Lung (tissue), 12 donors: ENCODE measurements around the gene ZNF469. TPM values are rescaled to one million over a fixed set of nuclear protein-coding genes. Genes with fewer than 3 reads are reported as not detected.

Source experiments
- ATAC-seq: fragments of 200-7000 bp; cut with Tn5 transposase; one replicate; pipeline ENCODE4 v1.9.1; 2020; ENCODE audit warnings: moderate number of reproducible peaks; ENCODE audit not compliant: insufficient read depth, low FRiP score
- DNase-seq, 3 donors: peaks; one replicate each; pipeline ENCODE4 v3.0.0-alpha.2; 2013 to 2017
- H3K27ac ChIP-seq, 2 donors: one replicate each; pipeline ENCODE4 v1.5.1; 2013; ENCODE audit warnings: mild to moderate bottlenecking in 2 of 2, moderate library complexity in 2 of 2, control low read depth in 1 of 2, inconsistent platforms in 1 of 2, low read depth in 1 of 2, low read length in 1 of 2
- H3K27me3 ChIP-seq, 3 donors: one replicate each; pipeline ENCODE4 v1.5.1; 2013; ENCODE audit warnings: low read length in 2 of 3; ENCODE audit not compliant: control insufficient read depth in 3 of 3, insufficient read depth in 3 of 3
- H3K36me3 ChIP-seq, 4 donors: one replicate each; pipeline ENCODE4 v1.5.1; 2013; ENCODE audit warnings: low read length in 4 of 4, mild to moderate bottlenecking in 1 of 4, moderate library complexity in 1 of 4; ENCODE audit not compliant: control insufficient read depth in 4 of 4, insufficient read depth in 4 of 4
- H3K4me1 ChIP-seq, 5 donors: one replicate each; pipeline ENCODE4 v1.5.1; 2013; ENCODE audit warnings: low read length in 5 of 5, mild to moderate bottlenecking in 2 of 5, moderate library complexity in 1 of 5; ENCODE audit not compliant: control insufficient read depth in 5 of 5, insufficient read depth in 5 of 5
- H3K4me3 ChIP-seq: one replicate; pipeline ENCODE4 v1.5.1; 2013; ENCODE audit warnings: mild to moderate bottlenecking, control low read depth, moderate library complexity
- H3K9ac ChIP-seq, 2 donors: one replicate each; pipeline ENCODE4 v1.5.1; 2013; ENCODE audit warnings: low read length in 2 of 2, control low read depth in 1 of 2; ENCODE audit not compliant: insufficient read depth in 1 of 2
- H3K9me3 ChIP-seq, 4 donors: one replicate each; pipeline ENCODE4 v1.5.1; 2013; ENCODE audit warnings: low read length in 3 of 4, mild to moderate bottlenecking in 1 of 4, moderate library complexity in 1 of 4; ENCODE audit not compliant: control insufficient read depth in 4 of 4, insufficient read depth in 3 of 4
- WGBS, 2 donors: extraction: QIAGEN DNeasy Blood & Tissue Kit; methylation state at CpG; one replicate each; pipeline ENCODE4 v1.1.7; 2013; 5-methylcytosine and 5-hydroxymethylcytosine counted together
- polyA plus RNA-seq, 2 donors: library from polyadenylated mRNA; stranded (reverse); fragments of 200-250 nt; gene quantifications; one replicate each; pipeline ENCODE4 v1.2.1, GENCODE V29; 2013
- total RNA-seq, 2 donors: library from RNA; depleted of rRNA in 1 of 2; stranded (reverse); fragments of >200 nt in 1 of 2; gene quantifications; one replicate each; pipeline ENCODE4 v1.2.1, GENCODE V29; 2014 to 2021
- TF ChIP-seq, protein P1 (sequence below): IDR thresholded peaks from 2 replicates; pipeline ENCODE4 v1.5.1; 2012; ENCODE audit warnings: mild to moderate bottlenecking; ENCODE audit errors: control extremely low read depth, extremely low read depth
- donor health status: control.
- donor health status: control.
- donor health status: Bipolar disorder and iron deficiency.
- donor health status: healthy.
- donor health status: DM: yes; HTN: yes; CAD: no.

Gene ZNF469
- total and polyA plus RNA-seq, 4 donors, result 0.67 to 3.0 (median 1.5) TPM

DNA sequence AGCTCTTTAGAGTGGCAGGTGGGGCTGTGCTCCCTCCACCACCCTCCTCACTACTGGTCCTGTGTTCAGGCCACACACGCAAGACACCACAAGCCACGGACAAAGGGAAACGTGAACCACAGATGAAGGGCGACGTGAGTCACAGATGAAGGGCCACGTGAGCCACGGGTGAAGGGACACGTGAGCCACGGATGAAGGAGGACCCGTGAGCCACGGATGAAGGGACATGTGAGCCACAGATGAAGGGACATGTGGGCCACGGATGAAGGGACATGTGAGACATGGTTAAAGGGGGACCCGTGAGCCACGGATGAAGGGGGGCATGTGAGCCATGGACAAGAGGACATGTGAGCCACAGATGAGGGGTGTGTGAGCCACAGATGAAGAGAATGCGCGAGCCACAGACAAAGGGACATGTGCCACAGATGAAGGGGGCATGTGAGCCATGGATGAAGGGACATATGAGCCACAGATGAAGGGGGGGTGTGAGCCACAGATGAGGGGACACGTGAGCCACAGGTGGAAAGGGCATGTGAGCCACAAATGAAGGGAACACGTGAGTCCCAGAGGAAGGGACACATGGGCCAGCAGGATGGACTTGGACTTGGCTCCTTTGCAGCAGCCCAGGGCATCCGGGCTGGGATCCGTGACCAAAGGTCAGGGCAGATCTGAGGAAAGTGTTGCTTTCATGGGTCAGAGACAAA, 15.6 kb downstream of the ZNF469 start:
- no peak overlapping the region for H3K4me3 ChIP-seq
- 79 to 96% methylated on average over 20 of the region's 20 CpGs for WGBS, 2 donors
- H3K27me3 ChIP-seq, result no peaks in the 10 kb centered on the region
- H3K27ac ChIP-seq, result no peak overlapping the region
- no peaks in the 10 kb centered on the region for H3K4me1 ChIP-seq
- no peak for DNase-seq
- ATAC-seq, result no peak
- TF ChIP-seq, protein P1, sequence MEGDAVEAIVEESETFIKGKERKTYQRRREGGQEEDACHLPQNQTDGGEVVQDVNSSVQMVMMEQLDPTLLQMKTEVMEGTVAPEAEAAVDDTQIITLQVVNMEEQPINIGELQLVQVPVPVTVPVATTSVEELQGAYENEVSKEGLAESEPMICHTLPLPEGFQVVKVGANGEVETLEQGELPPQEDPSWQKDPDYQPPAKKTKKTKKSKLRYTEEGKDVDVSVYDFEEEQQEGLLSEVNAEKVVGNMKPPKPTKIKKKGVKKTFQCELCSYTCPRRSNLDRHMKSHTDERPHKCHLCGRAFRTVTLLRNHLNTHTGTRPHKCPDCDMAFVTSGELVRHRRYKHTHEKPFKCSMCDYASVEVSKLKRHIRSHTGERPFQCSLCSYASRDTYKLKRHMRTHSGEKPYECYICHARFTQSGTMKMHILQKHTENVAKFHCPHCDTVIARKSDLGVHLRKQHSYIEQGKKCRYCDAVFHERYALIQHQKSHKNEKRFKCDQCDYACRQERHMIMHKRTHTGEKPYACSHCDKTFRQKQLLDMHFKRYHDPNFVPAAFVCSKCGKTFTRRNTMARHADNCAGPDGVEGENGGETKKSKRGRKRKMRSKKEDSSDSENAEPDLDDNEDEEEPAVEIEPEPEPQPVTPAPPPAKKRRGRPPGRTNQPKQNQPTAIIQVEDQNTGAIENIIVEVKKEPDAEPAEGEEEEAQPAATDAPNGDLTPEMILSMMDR, result no peak
- H3K9me3 ChIP-seq, result peaks cover 0 to 2% (median 0%) of the 10 kb centered on the region in 4 donors
- no peak overlapping the region for H3K9ac ChIP-seq
- H3K36me3 ChIP-seq, result no peaks in the 10 kb centered on the region

DNA sequence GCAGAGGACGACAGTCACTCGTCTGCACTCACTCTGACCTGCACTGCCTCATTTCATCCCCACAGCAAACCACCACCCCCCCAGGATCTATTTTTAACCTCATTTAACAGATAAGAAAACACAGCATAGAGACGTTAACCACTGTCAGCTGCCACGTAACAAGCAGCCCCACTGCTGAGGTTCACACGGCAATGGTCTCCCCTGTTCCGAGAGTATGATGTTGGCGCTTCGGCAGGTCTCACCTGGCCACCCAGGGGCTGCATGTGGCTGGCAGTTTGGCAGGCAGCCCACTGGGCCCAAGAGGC, 16.1 kb downstream of the ZNF469 start:
- WGBS, 2 donors, result 73 to 92% methylated on average over 8 of the region's 8 CpGs
- TF ChIP-seq, protein P1, result no peak
- no peaks in the 10 kb centered on the region for H3K4me1 ChIP-seq
- no peak overlapping the region for H3K9ac ChIP-seq
- no peaks in the 10 kb centered on the region for H3K27me3 ChIP-seq
- no peaks in the 10 kb centered on the region for H3K36me3 ChIP-seq
- DNase-seq (no peak), ATAC-seq (no peak)
- no peak overlapping the region for H3K27ac ChIP-seq
- H3K9me3 ChIP-seq, result peaks cover 0 to 2% (median 0%) of the 10 kb centered on the region in 4 donors
- no peak overlapping the region for H3K4me3 ChIP-seq

DNA sequence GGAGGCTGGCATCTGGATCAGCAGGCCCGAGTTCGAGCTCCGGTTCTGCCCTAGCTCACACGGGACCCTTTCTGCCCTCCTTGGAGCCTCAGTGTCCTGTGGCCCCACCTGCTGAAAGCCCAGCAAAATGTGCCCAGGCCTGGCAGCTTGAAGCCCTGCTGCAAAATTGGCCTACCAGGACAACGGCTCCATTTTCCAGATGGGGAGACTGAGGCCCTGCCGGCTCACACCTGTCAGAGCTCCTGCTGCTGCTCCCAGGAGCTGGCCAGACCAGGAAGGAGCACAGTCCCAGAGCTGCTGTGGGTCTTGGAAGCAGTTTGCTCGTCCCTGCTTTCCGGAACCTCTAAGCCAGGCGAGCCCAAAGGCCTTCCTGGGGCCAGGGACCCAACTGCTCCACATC, 17.4 kb downstream of the ZNF469 start:
- Histone ChIP-seq H3K9ac (no peak overlapping the region), H3K27me3 (no peaks in the 10 kb centered on the region), H3K4me3 (no peak overlapping the region), H3K27ac (no peak overlapping the region), H3K9me3 (peaks cover 0 to 2% (median 0%) of the 10 kb centered on the region in 4 donors), H3K4me1 (peaks cover 0 to 1% (median 0%) of the 10 kb centered on the region in 5 donors), H3K36me3 (no peaks in the 10 kb centered on the region)
- DNase-seq, result no peak
- ATAC-seq, result no peak
- TF ChIP-seq, protein P1, result no peak
- 95% methylated on average over 9 of the region's 9 CpGs for WGBS, 2 donors
